Gastrocnemius medialis (tissue), 4 donors: ENCODE measurements around the gene RABGAP1L.

Experiments
- CTCF ChIP-seq, 5 experiments: fragments of 450-650 bp in 3 of 5; fragments of 200-600 bp in 2 of 5; sonication (generic) in 2 of 5; IDR thresholded peaks in 4 of 5; conservative IDR thresholded peaks in 1 of 5; 1 replicate in 4 of 5; 2 replicates in 1 of 5; pipeline ENCODE4 v1.5.1; 2016 to 2019; ENCODE audit warnings: antibody characterized with exemption in 5 of 5, mild to moderate bottlenecking in 3 of 5, moderate library complexity in 3 of 5
- POLR2A ChIP-seq, 2 donors: fragments of 450-650 bp; IDR thresholded peaks; one replicate each; pipeline ENCODE4 v1.6.1; 2017; ENCODE audit warnings: antibody characterized with exemption in 2 of 2, mild to moderate bottlenecking in 2 of 2, moderate library complexity in 2 of 2

- TF ChIP-seq CTCF (IDR thresholded peaks at IDR 0.05 in 4 of 5, conservative IDR thresholded peaks at IDR 0.05 in 1 of 5) (no peak), POLR2A (IDR thresholded peaks at IDR 0.05) (no peak)
Measured at GRCh38 chr1:174942547-174943255, 783.4 kb downstream of the RABGAP1L start.
